Measurements from ENCODE around the gene MSL1.

Gene MSL1

GRCh38 chr17:40167685-40168261, 46.0 kb downstream of the MSL1 start (continued):
- TF ChIP-seq, protein P1, sequence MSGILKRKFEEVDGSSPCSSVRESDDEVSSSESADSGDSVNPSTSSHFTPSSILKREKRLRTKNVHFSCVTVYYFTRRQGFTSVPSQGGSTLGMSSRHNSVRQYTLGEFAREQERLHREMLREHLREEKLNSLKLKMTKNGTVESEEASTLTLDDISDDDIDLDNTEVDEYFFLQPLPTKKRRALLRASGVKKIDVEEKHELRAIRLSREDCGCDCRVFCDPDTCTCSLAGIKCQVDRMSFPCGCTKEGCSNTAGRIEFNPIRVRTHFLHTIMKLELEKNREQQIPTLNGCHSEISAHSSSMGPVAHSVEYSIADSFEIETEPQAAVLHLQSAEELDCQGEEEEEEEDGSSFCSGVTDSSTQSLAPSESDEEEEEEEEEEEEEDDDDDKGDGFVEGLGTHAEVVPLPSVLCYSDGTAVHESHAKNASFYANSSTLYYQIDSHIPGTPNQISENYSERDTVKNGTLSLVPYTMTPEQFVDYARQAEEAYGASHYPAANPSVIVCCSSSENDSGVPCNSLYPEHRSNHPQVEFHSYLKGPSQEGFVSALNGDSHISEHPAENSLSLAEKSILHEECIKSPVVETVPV (CRISPR knock-in tag; IDR thresholded peaks at IDR 0.05) = no peak

DNA sequence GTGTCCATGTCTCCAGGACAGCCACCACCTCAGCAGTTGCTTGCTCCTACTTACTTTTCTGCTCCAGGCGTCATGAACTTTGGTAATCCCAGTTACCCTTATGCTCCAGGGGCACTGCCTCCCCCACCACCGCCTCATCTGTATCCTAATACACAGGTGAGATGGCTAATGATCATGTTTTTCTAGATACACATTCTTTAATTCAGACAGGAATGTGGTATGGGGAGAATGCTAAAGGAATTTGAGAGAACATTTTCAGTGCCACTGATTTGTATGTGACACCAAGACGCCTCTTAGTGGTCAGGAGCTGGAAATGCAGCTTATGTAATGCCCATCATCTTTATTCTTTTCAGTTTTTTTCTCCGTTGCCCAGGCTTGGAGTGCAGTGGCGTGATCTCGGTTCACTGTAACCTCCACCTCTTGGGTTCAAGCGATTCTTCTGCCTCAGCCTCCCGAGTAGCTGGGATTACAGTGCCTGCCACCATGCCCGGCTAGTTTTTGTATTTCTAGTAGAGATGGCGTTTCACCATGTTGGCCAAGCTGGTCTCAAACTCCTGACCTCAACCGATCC, 46.6 kb downstream of the MSL1 start:
- peak; percentile 89 for ATAC-seq
- TF ChIP-seq ZNF565 (CRISPR knock-in tag; conservative IDR thresholded peaks at IDR 0.05; ENCODE audit: low read depth) (no peak), CREB5 (CRISPR knock-in tag; IDR thresholded peaks at IDR 0.05; ENCODE audit: low read depth) (no peak), CSDC2 (CRISPR knock-in tag; IDR thresholded peaks at IDR 0.05) (no peak), PPARA (CRISPR knock-in tag; IDR thresholded peaks at IDR 0.05; ENCODE audit: borderline replicate concordance) (no peak), ZNF70 (CRISPR knock-in tag; IDR thresholded peaks at IDR 0.05) (no peak), OSR1 (CRISPR knock-in tag; IDR thresholded peaks at IDR 0.05) (no peak), TSHZ2 (CRISPR knock-in tag; IDR thresholded peaks at IDR 0.05) (no peak), ISL1 (CRISPR knock-in tag; IDR thresholded peaks at IDR 0.05) (no peak), RARB (CRISPR knock-in tag; IDR thresholded peaks at IDR 0.05) (no peak)

DNA sequence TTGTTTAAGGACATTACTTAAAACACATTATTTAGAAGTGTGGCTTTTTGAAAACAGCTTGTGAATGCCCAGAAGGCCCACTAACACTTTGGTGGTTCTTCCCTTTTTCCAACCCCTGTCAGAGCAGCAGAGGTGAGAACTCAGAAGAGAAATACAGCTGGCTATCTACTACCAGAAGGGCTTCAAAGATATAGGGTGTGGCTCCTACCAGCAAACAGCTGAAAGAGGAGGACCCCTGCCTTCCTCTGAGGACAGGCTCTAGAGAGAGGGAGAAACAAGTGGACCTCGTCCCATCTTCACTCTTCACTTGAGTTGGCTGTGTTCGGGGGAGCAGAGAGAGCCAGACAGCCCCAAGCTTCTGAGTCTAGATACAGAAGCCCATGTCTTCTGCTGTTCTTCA, 48.6 kb downstream of the MSL1 start:
- TF ChIP-seq OSR1 (CRISPR knock-in tag; IDR thresholded peaks at IDR 0.05) = no peak
- no peak for ATAC-seq

DNA sequence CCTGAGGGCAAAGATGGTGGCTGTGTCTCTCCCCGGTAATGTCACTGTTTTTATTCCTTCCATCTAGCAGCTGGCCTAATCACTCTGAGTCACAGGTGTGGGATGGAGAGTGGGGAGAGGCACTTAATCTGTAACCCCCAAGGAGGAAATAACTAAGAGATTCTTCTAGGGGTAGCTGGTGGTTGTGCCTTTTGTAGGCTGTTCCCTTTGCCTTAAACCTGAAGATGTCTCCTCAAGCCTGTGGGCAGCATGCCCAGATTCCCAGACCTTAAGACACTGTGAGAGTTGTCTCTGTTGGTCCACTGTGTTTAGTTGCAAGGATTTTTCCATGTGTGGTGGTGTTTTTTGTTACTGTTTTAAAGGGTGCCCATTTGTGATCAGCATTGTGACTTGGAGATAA, 50.0 kb downstream of the MSL1 start:
- TF ChIP-seq, protein P1 (CRISPR knock-in tag; IDR thresholded peaks at IDR 0.05) = no peak
- TF ChIP-seq TCF4 (CRISPR knock-in tag; IDR thresholded peaks at IDR 0.05; ENCODE audit: borderline replicate concordance) (no peak), ISL1 (CRISPR knock-in tag; IDR thresholded peaks at IDR 0.05) (no peak), ZFP30 (CRISPR knock-in tag; IDR thresholded peaks at IDR 0.05) (no peak), ZNF70 (CRISPR knock-in tag; IDR thresholded peaks at IDR 0.05) (no peak), ARNTL (CRISPR knock-in tag; IDR thresholded peaks at IDR 0.05; ENCODE audit: borderline replicate concordance, low read depth) (no peak), ZFP3 (CRISPR knock-in tag; IDR thresholded peaks at IDR 0.05) (no peak), POU6F1 (CRISPR knock-in tag; IDR thresholded peaks at IDR 0.05; ENCODE audit: borderline replicate concordance, low read depth) (no peak)
- no peak for ATAC-seq

DNA sequence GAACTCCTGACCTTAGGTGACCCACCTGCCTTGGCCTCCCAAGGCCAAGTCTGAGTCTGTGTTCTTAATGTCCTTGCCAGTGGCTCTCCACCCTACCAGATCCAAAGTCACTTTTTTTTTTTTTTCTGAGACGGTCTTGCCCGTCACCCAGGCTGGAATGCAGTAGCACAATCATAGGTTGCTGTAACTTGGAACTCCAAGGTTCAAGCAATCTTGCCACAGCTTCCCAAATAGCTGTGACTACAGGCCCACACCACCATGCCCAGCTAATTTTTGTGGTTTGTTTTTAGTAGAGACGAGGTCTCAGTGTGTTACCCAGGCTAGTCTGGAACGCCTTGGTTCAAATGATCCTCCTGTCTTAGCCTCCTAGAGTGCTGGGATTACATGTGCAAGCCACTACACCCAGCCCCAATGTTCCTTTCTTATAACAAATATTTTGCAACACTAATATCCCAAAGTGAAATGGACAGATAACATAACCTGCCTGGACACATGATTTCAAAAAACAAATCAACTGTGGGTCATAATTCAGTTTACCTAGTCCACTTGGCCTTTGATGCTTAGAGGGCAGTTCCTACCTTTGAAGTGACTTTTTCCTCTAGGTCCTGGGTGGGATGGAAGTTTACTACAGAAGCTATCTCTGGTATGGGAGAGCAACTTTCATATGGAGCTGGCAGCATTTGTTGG, 51.5 kb downstream of the MSL1 start:
- TF ChIP-seq CSDC2 (CRISPR knock-in tag; IDR thresholded peaks at IDR 0.05) = no peak
- no peak for TF ChIP-seq ISL1 (CRISPR knock-in tag; IDR thresholded peaks at IDR 0.05)
- no peak for TF ChIP-seq ZC3H10 (CRISPR knock-in tag; IDR thresholded peaks at IDR 0.05)
- TF ChIP-seq ZFP30 (CRISPR knock-in tag; IDR thresholded peaks at IDR 0.05) = no peak
- no peak for TF ChIP-seq RARB (CRISPR knock-in tag; IDR thresholded peaks at IDR 0.05)
- TF ChIP-seq, protein P1 (CRISPR knock-in tag; IDR thresholded peaks at IDR 0.05) = no peak
- TF ChIP-seq POU6F1 (CRISPR knock-in tag; IDR thresholded peaks at IDR 0.05; ENCODE audit: borderline replicate concordance, low read depth) = no peak
- ATAC-seq = no peak
